HG03097 (cell line): ENCODE results near the gene STK35.
"Not testable (repeated sequence)": the region's sequence is repeated elsewhere in the genome, so short reads cannot be mapped to it uniquely, and the experiment has no call there.

Experiments used
- ATAC-seq: cut with Tn5 transposase; IDR thresholded peaks from one replicate; pipeline ENCODE4 v1.9.1; 2021; ENCODE audit not compliant: unreplicated experiment, low FRiP score

Gene STK35

DNA sequence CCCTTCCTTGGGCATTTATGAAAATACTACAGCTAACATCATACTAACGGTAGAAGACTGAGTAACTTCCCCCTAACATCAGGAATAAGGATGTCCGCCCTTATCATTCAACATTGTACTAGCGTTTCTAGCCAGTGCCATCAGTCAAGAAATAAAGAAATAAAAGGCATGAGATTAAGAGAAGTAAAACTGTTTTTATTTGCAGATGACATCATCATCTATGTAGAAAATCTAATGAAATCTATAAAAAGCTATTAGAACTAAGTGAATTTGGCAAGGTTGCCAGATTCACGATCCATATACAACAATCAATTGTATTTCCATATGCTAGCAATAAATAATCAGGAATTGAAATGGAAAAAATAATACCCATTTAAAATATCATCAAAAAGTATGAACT, 54.6 kb downstream of the STK35 start:
- no peak for ATAC-seq

DNA sequence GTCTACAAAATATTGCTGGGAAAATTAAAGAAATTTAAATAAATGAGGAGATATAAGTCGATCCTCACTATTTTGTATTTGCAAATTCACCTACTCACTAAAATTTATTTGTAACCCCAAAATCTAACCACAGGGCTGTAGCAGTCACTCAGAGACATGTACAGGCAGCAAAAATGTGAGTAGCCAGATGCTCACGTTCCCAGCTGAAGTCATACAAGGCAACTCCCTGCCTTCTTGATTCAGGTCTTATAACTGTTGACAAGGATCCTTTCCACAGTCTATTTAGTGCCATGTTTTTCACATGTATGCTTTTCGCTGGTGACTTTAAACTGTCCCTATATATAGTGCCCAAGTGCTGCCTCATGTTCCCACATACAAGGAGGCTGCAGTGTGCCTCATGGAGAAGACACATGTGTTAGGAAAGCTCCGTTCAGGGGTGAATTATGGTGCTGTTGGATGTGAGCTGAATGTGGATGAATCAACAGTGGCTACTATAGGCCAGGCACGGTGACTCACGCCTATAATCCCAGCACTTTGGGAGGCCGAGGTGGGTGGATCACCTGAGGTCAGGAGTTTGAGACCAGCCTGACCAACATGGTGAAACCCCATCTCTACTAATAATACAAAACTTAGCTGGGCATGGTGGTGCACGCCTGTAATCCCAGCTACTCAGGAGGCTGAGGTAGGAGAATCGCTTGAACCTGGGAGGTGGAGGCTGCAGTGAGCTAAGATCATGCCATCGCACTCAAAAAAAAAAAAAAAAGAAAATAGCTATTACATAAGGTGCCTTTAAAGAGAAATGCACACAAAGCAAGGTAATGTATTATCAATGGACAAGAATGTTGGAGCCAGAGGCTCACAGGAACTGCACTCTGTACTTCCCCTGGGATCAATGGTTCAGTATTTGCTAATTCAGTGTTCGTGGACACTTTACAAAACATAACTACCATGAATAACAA, 55.3 kb downstream of the STK35 start:
- no peak for ATAC-seq

DNA sequence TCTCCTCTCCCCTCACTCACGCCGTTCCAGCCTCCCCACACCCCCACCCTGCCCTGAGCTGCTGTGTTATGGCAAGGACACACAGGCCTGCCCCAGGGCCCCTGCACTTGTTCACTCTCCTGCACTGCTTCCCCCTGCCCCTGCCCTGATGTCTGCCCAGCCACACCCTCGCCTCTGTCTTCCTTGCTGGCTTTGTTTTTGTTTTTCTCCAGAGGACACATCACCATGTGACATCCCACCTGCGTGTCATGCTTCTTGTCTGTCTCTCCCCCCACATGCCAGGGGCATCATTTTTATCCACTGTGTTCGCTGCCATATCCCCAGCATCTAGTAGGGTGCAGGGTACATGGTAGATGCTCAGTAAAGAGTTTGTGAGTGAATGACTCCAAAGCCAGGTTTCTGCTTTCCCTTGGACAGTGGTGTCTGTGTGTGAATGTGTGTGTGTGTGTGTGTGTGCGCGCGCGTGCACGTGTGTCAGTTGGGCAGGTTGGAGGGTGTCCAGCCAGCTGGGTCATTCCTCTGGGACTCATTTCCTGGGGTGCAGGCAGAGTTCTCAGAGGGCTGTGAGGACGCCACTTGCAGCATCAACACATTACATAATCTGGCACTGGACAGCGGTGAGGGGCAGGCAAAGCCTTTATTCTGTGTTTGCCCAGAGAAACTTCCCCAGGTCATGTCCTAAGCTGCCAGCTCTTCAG, 60.6 kb downstream of the STK35 start:
- no peak for ATAC-seq

DNA sequence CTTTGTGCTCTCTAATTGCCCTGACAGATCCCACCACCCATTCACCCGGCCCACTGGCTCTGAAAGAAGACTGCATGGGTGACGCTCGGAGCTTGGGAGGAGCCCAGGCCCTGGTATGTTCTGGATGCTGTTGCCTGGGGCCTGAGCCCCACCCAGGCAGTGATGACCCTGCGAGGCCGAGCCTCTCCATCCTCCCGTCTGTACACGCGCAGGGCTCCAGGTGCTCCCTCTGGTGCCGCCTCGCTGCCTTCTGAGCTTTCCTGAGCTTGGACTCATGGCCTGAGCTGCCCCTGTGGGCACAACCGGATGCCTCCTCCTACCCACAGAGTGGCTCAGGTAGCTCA, 61.2 kb downstream of the STK35 start:
- ATAC-seq, result no peak

DNA sequence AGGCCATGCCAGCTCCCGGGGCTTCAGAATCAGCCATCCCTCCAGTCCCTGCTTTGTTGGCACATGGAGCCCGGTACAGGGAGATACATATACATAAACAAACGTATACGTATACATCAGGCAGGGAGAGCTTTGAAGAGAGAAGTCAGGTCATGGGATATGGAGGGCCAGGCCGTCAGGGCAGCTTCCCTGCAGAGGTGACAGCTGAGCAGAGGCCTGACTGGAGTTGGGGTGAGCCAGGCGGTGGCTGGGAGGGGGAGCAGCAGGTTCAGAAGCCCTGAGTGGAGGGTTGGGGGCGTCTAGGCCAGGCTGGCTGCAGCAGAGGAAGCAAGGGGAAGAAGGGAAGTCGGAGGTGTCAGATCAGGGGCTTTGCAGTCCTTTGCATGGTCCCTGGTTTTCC, 61.7 kb downstream of the STK35 start:
- no peak for ATAC-seq

DNA sequence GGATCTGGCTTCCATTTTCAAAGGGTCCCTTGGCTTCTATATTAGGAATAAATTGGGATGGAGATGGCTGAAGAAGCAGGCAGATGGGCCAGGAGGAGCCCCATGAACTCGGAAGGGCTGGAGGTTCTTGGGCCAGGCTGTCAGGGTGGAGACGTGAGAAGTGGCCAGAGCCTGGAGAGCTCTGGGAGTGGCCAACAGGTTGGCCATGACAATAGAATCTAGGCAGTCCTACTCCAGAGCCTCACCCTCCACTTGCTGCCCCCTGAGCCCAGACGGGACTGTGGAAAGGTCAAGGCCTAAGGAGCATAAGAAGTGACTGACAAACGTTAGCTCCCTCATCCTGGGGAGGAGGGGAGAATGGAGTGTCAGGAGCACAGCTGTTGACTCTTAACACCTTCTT, 62.1 kb downstream of the STK35 start:
- no peak for ATAC-seq

DNA sequence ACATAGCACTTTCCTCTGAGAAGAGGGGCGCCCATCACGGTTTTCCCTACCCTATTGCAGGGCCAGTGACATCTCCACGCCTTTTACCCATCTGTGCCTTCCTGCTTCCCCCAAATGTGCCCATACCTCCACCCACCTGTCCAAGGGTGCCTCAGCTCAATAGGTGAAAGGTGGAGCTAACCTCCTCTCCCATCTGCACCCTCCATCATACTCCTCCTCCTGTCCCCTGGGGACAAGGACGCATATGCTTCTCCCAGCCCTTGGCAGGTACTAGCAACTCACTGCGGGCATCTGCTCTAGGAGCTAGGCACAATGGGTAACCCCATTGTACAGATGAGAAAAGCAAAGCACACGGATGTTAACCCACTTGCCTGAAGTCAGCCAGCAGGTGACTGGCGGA, 62.8 kb downstream of the STK35 start:
- ATAC-seq, result no peak

DNA sequence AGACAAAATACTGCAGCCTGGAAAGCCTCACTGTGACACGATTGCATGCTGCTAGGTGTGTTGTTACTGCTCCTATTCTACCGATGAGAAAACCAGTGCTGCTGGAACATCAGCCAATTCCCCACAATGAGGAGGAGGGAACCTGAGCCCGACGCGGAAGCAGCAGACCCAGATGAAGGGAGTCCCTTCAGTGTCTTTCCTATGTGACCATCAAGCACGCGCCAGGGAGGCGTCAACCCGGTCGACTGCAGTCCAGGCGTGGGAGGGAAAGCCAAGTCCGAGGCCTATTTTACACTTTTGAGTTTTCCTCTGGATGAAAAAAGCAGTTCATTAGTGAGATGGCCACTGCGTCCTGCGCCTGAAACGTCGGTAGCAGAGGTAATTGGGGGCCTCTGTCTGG, 63.3 kb downstream of the STK35 start:
- ATAC-seq, result no peak

DNA sequence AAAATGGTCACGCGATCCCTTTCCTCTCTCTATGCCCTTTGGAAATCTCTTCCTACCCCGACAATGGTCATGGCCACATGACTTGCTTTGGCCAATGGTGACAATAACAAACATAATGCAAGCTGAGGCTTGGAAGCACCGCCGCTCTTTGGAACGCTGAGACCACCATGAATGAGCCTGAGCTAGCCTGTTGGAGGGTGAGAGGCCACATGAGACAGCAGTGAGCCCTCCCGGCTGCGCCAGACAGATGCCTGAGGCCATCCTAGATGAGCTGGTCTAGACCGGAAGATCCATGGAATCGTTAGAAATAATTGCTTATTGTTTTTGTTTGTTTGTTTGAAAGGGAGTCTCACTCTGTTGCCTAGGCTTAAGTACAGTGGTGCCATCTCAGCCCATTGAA, 64.2 kb downstream of the STK35 start:
- no peak for ATAC-seq

DNA sequence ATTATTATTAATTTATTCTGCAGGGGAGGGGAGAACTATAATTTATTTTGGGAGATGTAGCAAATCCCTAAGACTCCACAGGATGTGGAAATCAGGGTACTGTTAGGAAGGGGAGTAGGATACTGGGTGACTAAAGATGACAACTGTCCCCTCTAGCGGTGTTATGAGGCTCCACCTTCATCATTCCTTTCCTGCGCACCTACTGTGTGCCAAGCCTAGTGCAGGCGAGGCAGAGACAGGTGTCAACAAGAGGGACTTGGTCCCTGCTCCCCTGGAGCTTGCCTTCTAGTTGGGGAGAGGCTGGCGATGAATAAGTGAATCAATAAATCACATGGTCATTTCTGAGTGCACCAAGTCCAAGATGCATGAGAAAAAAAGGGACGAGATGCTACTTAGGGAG, 65.5 kb downstream of the STK35 start:
- ATAC-seq, result no peak

DNA sequence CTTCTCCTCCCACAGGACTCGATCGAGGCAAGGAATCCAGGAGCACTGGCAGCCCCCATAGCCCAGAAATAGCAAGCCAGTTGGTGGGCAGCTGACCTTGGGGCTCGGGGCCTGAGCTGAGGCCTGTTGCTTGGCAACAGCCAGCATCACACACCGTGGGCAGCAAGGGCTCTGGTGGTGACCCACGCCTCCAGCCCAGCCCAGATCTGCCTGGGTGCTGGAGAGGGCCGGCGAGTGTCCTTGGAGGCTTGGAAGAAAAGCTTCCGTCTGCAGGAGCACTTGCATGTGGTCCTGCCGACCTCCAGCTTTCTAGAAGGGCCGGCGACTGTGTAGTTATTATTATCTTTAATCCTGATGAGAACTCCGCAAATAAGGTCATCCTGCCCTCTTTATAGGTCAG, 67.3 kb downstream of the STK35 start:
- ATAC-seq, result no peak

DNA sequence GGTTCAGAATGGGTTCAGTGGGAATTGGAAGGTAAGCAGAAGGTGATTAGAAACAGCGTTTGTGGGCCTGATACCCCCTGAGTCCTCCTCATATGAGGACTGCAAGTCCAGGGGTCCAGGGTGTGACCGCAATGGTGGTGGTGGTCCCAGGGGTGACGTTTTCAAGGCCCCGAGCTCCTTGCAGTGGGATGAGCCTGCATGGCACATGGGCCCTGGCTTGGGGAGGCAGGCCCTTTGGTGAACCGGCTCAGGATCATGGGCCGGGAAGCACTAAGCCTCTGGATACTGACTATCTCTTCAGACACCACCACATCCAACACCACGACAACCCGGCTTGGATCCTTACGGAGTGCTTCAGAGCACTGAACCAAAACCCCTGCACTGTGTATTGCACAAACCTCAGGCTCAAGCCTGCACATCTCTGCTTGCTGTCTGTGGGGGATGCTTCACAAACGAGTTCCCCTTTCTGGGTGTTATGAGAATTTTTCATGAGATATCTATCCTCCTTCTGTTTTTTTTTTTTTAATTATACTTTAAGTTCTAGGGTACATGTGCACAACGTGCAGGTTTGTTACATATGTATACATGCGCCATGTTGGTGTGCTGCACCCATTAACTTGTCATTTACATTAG, 67.9 kb downstream of the STK35 start:
- ATAC-seq, result no peak

DNA sequence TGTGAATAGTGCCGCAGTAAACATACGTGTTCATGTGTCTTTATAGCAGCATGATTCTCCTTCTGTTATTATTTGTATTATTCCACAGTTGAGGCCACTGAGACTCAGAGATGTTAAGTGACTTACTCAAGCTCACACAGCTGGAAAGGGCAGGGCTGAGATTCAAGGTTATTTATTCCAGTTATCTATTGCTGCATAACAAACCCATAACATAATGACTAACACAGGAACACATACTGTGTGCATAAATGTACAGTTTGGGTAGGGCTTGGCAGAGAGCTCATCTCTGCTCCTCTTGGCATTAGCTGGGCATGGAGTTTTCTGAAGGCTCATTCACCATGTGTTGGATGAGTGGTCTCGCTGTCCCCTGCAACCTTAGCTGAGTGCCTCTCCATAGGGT, 68.8 kb downstream of the STK35 start:
- ATAC-seq, result no peak

DNA sequence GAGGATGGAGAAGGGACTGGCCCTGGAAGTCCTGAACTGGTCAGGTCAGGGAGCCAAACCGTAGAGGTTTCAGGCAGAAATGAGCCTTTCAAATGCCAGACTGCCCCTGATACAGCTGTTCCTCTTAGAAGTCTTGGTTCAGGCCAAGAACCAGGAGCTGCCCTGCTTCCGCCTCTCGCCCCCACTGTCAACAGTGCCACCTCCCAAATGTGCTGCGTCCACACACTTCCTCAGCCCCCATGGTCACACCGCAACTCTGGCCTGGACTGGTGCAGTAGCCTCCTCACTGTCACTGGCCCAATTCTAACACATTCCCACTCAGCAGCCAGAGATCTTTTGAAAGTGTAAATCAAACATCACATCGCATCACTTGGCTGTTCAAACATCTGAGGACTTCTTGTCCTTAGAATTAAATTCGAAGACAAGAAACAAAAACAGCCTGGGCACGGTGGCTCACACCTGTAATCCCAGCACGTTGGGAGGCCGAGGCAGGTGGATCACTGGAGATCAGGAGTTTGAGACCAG, 69.7 kb downstream of the STK35 start:
- ATAC-seq, result no peak

DNA sequence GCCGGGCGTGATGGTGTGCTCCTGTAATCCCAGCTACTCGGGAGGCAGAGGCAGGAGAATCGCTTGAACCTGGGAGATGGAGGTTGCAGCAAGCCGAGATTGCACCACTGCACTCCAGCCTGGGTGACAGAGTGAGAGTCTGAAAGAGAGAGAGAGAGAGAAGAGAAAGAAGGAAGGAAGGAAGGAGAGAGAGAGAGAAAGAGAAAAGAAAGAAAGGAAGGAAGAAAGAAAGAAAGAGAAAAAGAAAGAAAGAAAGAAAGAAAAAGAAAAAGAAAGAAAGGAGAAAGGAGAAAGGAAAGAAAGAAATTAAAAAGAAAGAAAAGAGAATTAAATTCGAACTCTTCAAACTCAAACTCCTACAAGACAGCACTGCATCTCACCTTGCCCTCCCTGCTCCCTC, 70.2 kb downstream of the STK35 start:
- ATAC-seq, result not testable (repeated sequence)

DNA sequence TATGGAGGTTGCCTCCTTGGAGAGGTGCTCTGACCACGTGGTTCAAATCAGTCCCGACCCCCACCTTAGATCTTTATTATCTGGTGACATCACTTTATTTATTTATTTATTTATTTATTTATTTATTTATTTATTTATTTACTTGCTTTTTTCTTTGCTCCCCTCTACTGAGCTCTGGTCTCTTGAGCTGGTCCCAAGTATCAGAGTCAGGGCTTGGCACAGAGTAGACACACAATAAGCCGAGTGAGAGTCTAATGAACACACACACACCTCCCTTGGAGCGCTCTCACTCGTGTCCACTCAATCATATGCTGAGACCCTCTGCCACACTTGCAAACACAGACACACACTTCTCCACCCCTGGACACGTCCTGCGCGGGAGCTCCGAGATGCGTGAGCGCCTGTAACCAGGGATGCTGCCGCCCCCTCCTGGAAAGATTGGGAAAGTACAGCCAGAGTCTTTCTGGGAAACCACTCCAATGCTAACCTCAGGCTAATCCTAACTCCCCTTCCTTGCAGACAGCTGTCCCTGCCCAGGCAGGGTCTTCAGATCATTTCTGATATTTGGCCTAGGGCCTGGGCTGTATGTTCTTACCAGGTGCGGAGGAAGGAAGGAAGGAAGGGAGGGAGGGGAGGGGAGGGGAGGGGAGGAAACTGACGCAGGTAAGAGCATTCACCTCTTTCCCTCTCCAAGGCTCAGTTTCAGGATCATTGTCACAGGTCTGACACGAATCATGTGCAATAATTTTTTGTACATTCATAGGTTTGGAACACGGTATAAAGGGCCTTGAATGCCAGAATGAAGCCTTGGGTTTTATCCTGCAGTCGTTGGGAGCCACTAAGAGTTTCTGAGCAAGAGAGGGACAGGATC, 70.9 kb downstream of the STK35 start:
- ATAC-seq, result no peak

DNA sequence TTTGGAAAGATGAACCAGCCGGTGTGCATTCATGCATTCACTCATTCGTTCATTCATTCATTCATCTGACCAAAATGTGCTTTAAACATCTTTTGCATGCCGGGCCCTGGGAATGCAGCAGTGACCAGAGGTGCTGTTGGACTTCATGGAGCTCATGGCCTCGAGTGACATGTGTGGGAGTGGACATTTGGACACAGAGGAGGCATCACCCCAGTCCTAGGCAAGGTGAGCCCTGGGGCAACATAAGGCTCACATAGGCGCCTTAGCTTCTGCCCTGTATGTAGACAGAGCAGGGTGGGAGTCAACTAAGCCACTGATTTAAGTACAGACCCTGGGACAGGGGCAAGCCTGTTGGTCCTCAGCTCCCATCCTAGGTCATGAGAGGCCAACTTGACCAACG, 71.6 kb downstream of the STK35 start:
- no peak for ATAC-seq

DNA sequence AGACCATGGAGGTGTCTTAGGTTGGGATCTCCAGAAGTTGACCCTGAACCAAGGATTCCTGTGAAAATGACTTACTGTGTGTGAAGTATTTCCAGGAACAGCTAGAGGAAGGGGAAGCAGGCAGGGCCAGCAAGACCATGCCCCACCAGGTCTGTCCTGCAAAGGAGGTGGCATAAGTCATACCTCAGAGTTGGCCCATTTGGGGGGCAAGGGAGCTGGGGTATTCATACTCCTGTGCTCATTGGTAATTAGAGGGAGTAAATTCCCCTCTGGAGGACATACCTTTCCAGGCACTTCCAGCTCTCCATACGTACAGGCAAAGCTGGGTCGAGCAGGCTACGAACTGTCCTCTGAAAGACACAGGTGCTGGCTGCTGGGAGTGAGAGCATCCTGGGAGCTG, 72.4 kb downstream of the STK35 start:
- no peak for ATAC-seq

DNA sequence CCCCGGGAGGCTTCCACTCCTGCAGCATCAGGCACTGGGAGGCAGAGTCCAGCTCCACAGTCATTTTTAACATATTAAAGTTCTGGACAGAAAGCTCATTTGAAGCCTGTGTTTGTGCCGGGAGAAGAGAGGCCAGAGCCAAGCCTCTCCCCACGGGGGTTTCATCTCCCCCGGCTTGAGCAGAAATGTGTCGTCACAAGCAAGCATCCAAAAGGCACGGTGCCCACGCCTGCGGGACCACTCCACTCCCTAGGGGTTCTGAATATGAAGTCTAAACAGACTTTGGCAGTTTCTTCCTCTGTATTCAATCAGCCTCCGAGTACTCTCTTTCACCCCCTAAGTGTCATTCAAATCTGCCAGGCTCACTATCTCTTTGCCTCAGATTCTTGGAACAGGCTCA, 75.3 kb downstream of the STK35 start:
- ATAC-seq, result no peak
